ENCODE measurements around the gene SETD1A. TPM values are rescaled to one million over a fixed set of nuclear protein-coding genes. Genes with fewer than 3 reads are reported as not detected.
A peak's percentile ranks its signal among the peaks of the same experiment; 100 is the strongest.

SETD1A gene
- total RNA-seq, 6 donors from 2014 or later: 9.1 to 30.4 (median 17.0) TPM

DNA sequence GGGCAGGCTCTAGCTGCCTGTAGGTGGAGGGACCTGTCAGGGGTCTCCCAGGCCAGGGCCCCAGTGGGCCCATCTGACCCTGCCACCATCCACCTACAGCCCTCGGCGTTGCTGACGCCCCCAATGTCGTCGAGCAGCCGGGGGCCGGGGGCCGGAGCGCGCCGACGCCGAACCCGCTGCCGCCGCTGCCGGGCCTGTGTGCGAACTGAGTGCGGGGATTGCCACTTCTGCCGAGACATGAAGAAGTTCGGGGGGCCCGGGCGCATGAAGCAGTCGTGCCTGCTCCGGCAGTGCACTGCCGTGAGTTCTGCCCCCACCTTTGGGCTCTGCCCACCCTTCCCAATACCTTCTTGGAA, 31.9 kb upstream of the SETD1A start:
- Histone ChIP-seq H3K9me3 (no peaks in the 10 kb centered on the region), H3K27me3 (no peaks in the 10 kb centered on the region), H3K4me1 (peaks cover 11 to 35% (median 17%) of the 10 kb centered on the region in 4 donors), H3K4me3 (no peak overlapping the region), H3K36me3 (peaks cover 0 to 36% (median 17%) of the 10 kb centered on the region in 4 donors), H3K27ac (no peak overlapping the region)
- ATAC-seq (ENCODE audit: low FRiP score in 2 of 2): no peak
- peak in 1 of 2 donors; percentile 86 for DNase-seq
- WGBS, 2 donors: 94% methylated on average over 14 to 24 of the region's 26 CpGs
- TF ChIP-seq, protein P1, sequence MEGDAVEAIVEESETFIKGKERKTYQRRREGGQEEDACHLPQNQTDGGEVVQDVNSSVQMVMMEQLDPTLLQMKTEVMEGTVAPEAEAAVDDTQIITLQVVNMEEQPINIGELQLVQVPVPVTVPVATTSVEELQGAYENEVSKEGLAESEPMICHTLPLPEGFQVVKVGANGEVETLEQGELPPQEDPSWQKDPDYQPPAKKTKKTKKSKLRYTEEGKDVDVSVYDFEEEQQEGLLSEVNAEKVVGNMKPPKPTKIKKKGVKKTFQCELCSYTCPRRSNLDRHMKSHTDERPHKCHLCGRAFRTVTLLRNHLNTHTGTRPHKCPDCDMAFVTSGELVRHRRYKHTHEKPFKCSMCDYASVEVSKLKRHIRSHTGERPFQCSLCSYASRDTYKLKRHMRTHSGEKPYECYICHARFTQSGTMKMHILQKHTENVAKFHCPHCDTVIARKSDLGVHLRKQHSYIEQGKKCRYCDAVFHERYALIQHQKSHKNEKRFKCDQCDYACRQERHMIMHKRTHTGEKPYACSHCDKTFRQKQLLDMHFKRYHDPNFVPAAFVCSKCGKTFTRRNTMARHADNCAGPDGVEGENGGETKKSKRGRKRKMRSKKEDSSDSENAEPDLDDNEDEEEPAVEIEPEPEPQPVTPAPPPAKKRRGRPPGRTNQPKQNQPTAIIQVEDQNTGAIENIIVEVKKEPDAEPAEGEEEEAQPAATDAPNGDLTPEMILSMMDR (IDR thresholded peaks at IDR 0.05): no peak
- TF ChIP-seq POLR2A (IDR thresholded peaks at IDR 0.05) (no peak), EP300 (IDR thresholded peaks at IDR 0.05) (no peak)

DNA sequence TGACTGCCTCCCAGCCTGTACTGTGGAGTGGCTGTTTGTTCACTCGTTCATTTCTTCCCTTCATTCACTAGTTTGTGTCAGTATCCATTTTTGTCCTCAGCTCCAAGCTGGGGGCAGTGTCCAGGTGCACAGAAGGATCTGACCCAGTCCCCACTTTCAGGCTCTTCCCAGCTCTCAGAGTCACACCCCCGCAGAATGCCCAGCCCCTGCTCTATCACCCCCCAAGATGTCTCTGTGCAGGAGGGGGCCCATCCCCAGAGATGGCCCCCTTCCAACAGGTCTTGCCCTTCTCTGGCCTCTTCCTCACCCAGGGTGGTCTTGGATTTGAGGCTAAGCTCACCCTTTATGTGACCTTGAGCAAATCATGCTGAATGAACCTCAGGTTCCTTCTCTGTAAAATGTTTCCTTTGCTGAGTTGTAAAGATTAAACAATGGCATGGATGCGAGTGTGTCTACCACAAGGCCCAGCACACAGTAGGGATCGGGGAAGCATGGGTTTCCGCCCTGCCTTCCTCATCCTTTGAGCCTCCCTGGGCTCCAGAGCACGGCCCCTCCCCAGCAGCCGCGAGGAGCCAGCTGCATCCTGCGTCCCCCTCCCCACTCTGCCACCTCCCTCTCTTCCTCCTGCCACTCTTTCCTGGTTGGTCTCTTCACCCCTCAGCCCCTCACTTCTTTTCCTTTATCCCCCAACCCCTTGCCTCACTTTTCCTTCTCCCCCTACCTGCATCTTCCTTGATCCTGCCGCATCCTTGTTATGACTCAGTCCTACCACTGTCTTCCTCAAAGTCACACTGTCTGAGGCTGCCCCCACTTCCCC, 31.4 kb upstream of the SETD1A start:
- H3K27me3 ChIP-seq: no peaks in the 10 kb centered on the region
- no peak for TF ChIP-seq POLR2A (IDR thresholded peaks at IDR 0.05)
- TF ChIP-seq POLR2AphosphoS5 (IDR thresholded peaks at IDR 0.05): no peak
- TF ChIP-seq, protein P1 (IDR thresholded peaks at IDR 0.05): no peak
- TF ChIP-seq EP300 (IDR thresholded peaks at IDR 0.05): no peak
- 69 to 71% methylated on average over 10 of the region's 10 CpGs for WGBS, 2 donors
- DNase-seq (peak in 1 of 2 donors; percentile 54), ATAC-seq (ENCODE audit: low FRiP score in 2 of 2) (no peak)
- H3K4me3 ChIP-seq: no peak overlapping the region
- no peak overlapping the region for H3K27ac ChIP-seq
- H3K4me1 ChIP-seq: peaks cover 11 to 32% (median 17%) of the 10 kb centered on the region in 4 donors
- no peaks in the 10 kb centered on the region for H3K9me3 ChIP-seq
- H3K36me3 ChIP-seq: peaks cover 0 to 42% (median 22%) of the 10 kb centered on the region in 4 donors

- Histone ChIP-seq H3K27ac (no peak overlapping the region), H3K4me3 (no peak overlapping the region), H3K9me3 (no peaks in the 10 kb centered on the region), H3K4me1 (peaks cover 8 to 23% (median 12%) of the 10 kb centered on the region in 4 donors), H3K36me3 (peaks cover 0 to 49% (median 25%) of the 10 kb centered on the region in 4 donors), H3K27me3 (no peaks in the 10 kb centered on the region)
- DNase-seq: no peak
- TF ChIP-seq EP300 (IDR thresholded peaks at IDR 0.05) (no peak), POLR2AphosphoS5 (IDR thresholded peaks at IDR 0.05) (no peak), POLR2A (IDR thresholded peaks at IDR 0.05) (no peak)
- TF ChIP-seq, protein P1 (IDR thresholded peaks at IDR 0.05): no peak
- WGBS, 2 donors: 91 to 92% methylated on average over 10 to 19 of the region's 22 CpGs
- no peak for ATAC-seq (ENCODE audit: low FRiP score in 2 of 2)
Observed at GRCh38 chr16:30926937-30927788, 30.4 kb upstream of the SETD1A start.

DNA sequence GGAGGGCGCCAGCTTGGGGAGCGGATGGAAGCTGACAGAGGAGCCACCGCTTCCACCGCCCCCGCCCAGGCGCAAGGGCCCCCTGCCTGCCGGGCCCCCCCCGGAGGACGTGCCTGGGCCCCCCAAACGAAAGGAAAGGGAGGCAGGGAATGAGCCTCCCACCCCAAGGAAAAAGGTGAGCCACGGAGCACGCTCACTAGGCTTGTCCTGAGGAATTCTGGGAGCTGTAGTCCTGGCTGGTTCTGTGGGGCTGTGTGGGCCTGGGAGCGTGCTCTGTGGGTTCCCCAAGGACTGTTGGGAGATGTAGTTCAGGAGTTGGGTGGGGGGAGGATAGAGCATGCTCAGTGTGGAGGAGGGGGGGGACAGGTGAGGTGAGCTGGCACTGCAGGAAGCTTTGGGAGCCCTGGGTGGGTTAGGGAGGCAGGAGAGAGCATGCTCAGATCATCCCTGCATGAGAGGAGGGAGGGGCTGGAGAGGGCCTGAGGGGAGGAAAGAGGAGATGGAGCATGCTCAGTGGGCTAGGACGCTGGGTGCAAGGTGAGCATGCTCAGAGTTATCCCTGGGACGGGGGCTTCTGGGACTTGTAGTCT, 29.7 kb upstream of the SETD1A start:
- no peak for ATAC-seq (ENCODE audit: low FRiP score in 2 of 2)
- no peak overlapping the region for H3K4me3 ChIP-seq
- no peaks in the 10 kb centered on the region for H3K9me3 ChIP-seq
- no peaks in the 10 kb centered on the region for H3K27me3 ChIP-seq
- peaks cover 8 to 23% (median 12%) of the 10 kb centered on the region in 4 donors for H3K4me1 ChIP-seq
- H3K27ac ChIP-seq: peak overlapping the region in 1 of 4 donors; percentile 21
- peaks cover 0 to 56% (median 28%) of the 10 kb centered on the region in 4 donors for H3K36me3 ChIP-seq
- peak in 1 of 2 donors; percentile 86 for DNase-seq
- WGBS, 2 donors: 66 to 71% methylated on average over 6 to 13 of the region's 15 CpGs
- TF ChIP-seq EP300 (IDR thresholded peaks at IDR 0.05) (no peak), POLR2A (IDR thresholded peaks at IDR 0.05) (no peak), POLR2AphosphoS5 (IDR thresholded peaks at IDR 0.05) (no peak)
- TF ChIP-seq, protein P1 (IDR thresholded peaks at IDR 0.05): no peak

All from upper lobe of left lung (tissue), 6 donors.